GM12872 (cell line): ENCODE measurements around the gene MRPL20.

ENCODE experiments used
- TF ChIP-seq, protein P1 (sequence below): IDR thresholded peaks from 3 replicates; pipeline ENCODE4 v1.5.1; 2011; ENCODE audit warnings: low read depth, mild to moderate bottlenecking, low read length, moderate library complexity; ENCODE audit not compliant: insufficient read depth

MRPL20 gene

DNA sequence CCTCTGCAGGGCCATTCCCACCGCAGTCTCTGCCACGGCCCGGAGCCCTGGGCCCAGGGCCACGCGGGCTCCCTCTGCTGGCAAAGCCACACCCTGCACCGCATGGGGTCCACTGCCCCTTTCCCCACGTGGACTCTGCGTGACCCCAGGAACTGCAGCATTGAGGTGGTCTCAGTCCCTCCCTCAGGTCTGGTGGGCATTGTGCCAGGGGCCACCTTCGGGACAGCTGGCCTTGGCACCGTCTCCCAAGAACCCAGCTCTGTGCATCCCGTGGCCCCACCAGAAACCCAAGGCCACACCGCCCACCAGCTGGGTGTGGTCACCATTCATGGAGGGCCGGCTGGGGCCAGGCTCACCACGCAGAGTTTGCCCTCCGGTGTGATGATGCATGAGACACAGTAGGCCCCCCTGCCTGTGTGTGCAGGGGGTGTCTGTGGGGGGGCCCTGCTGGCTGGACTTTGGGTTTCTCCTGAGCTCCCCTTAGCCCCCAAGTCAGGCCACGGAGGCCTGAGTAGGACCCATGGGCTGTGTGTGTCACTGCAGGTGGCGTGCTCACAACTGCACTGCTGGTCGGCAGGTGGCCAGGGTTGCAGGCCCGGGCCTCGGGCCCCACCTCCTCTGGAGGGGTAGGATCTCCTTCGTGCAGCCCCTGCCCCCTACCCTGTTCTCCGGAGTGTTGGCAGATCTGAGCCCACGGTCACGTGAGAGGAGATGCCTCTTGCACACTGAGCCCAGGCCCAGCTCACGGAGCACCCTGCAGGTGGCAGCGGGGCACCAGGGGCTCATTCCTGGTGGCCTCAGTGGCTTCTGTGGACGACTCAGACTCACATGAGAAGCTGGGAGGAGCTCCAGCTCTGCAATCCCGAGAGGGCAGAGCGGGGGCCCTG, 34.2 kb upstream of the MRPL20 start:
- TF ChIP-seq, protein P1, sequence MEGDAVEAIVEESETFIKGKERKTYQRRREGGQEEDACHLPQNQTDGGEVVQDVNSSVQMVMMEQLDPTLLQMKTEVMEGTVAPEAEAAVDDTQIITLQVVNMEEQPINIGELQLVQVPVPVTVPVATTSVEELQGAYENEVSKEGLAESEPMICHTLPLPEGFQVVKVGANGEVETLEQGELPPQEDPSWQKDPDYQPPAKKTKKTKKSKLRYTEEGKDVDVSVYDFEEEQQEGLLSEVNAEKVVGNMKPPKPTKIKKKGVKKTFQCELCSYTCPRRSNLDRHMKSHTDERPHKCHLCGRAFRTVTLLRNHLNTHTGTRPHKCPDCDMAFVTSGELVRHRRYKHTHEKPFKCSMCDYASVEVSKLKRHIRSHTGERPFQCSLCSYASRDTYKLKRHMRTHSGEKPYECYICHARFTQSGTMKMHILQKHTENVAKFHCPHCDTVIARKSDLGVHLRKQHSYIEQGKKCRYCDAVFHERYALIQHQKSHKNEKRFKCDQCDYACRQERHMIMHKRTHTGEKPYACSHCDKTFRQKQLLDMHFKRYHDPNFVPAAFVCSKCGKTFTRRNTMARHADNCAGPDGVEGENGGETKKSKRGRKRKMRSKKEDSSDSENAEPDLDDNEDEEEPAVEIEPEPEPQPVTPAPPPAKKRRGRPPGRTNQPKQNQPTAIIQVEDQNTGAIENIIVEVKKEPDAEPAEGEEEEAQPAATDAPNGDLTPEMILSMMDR: peak; percentile 93

DNA sequence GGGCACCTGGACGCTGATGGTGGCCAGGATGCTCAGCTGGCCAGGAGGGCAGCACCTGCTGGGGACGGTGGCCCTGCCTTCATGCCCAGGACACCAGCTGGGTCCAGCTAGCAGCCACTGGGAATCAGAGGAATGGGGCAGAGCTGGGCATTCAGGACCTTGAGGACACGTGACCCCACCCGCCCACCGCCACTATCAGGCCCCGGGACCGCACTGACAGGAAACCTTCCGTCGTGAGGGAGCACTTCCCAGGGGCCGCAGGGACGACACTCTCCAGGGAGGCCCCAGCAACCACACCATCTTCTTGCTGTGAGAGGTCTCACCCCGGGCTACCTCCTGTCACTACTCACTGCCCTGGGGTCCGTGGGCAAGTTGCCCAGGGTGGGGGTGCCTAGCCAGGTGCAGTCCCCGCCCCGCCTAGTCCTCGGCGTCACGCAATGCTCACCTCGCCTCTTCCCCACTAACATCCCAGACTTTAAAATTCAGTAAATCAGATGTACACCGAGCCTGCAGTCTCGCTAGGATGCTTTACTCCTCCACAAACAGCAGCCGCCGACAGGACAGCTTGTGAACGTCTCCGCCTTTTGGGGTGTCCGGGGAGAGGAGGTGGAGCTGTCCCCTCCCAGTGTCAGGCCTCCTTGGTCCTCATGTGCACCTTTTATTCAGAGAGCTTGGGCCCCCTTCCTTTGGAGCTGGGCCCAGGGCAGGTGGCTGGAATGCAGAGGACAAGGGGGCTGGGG, 33.3 kb upstream of the MRPL20 start:
- TF ChIP-seq, protein P1: no peak

DNA sequence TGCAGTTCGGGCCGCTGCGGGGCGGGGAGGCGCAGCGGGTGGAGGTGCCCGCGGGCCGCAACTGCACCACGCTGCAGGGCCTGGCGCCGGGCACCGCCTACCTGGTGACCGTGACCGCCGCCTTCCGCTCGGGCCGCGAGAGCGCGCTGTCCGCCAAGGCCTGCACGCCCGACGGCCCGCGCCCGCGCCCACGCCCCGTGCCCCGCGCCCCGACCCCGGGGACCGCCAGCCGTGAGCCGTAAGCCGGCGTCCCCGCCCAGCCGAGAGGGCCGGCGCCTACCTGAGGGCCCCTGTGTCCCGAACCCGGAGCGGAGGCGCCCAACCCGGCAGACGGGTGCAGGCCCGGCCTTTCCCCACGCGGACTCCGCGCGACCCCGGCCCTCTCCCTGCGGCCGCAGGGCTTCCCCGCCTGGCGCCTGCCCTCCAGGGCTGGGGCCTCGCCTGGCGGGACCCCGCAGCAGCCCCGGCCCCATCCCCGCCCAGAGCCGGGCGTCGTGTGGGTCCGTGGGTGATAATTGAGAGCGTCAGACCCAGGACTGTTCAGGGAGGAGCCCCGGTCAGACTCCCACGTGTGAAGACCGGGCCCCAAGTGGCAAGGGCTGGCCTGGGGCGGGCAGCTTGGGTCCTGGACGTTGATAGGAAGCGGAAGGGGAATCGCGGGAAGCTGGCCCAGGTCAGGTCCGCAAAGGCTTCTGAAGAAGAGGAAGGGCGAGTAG, 32.6 kb upstream of the MRPL20 start:
- TF ChIP-seq, protein P1: no peak

DNA sequence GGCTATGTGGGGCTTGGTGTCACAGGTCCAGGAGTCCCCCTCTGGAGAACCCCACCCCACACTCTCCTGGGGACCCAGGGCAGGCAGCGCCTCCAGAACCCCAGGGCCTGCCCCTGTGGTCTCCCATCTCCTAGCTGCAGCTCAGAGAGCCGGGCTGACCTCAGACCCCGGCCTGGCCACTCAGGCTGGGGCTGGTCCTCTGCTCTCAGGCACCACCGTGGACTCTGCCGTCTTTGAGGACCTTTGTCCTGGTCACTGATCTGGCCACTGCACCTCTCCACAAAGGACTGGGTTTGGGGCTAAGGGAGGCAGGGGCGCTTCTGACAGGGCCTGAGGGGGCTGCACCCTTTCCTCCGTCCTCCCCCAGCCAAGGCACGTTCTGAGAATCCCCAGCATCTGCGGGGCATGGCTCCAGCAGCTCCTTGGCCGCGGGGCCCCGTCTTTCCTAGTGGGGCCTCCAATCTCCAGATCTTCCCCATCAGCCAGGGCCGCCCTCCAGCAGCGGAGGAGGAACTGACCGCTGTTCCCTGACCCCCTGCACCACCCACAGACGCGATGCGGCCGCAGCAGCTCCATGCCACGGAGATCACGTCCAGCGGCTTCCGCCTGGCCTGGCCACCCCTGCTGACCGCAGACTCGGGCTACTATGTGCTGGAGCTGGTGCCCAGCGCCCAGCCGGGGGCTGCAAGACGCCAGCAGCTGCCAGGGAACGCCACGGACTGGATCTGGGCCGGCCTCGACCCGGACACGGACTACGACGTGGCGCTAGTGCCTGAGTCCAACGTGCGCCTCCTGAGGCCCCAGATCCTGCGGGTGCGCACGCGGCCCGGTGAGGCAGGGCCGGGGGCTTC, 31.7 kb upstream of the MRPL20 start:
- TF ChIP-seq, protein P1: no peak

DNA sequence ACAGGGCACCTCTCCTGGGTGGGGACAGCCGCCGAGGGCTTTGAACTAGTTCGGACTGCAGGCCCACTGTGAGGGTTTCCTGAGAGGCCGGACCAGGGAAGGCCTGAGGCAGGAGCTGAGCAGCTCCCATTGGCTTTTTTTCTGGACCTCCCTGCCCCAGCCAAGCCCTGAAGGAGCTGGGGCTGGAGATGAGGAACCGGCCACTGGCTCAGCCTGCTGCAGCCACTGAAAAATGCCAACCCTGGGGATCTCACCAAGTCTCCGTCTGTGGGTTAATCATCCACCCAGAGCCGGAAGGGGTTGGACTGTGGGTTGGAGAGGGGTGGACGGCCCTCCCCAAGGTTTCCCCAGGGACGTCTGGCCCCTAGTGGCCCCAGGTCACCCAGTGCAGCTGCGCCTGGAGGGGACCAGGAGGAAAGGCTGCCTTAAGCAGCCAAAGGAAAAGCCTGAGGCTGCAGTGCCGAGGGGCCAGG, 30.8 kb upstream of the MRPL20 start:
- TF ChIP-seq, protein P1: peak; percentile 37; the same call in 1 of the 3 replicates

GRCh38 chr1:1437033-1437903, 30.2 kb upstream of the MRPL20 start:
- TF ChIP-seq, protein P1: no peak
